Left renal cortex interstitium (tissue), 4 donors: ENCODE measurements around the gene ARHGAP32. TPM values are rescaled to one million over a fixed set of nuclear protein-coding genes. Genes with fewer than 3 reads are reported as not detected.

Source experiments
- DNase-seq, 4 donors: peaks; one replicate each; pipeline ENCODE4 v3.0.0-alpha.2; 2013; ENCODE audit warnings: low read depth in 4 of 4, low spot score in 2 of 4, missing footprints in 1 of 4
- polyA plus RNA-seq, 4 donors: library from polyadenylated mRNA; unstranded; fragments of 120-200 nt; gene quantifications; one replicate each; pipeline ENCODE4 v1.2.1, GENCODE V29; 2013; ENCODE audit not compliant: insufficient read length in 4 of 4

Gene ARHGAP32
- polyA plus RNA-seq: 10 to 100 TPM; 12.8 to 22.2 (median 17.7) TPM

GRCh38 chr11:129192150-129192549 lies at the start of gene ARHGAP32:
TSS of gene ARHGAP32 (minus strand) at chr11:129192325. CDS start at chr11:129192198, 127 bp downstream.
- DNase-seq: no peak

- DNase-seq: no peak
Measured at GRCh38 chr11:129239207-129239606, 47.1 kb upstream of the ARHGAP32 start.

GRCh38 chr11:129237880-129238638 lies 45.9 kb upstream of the ARHGAP32 start:
- DNase-seq: no peak

- no peak for DNase-seq
Measured at GRCh38 chr11:129237456-129237855, 45.3 kb upstream of the ARHGAP32 start.

GRCh38 chr11:129236850-129237249 lies 44.7 kb upstream of the ARHGAP32 start:
- DNase-seq: no peak

- DNase-seq: no peak
Measured at GRCh38 chr11:129234978-129235377, 42.9 kb upstream of the ARHGAP32 start.

GRCh38 chr11:129230006-129230405 lies 37.9 kb upstream of the ARHGAP32 start:
- DNase-seq: no peak

GRCh38 chr11:129226207-129226798 lies 34.2 kb upstream of the ARHGAP32 start:
- no peak for DNase-seq

- DNase-seq: no peak
Measured at GRCh38 chr11:129225190-129225589, 33.1 kb upstream of the ARHGAP32 start.

GRCh38 chr11:129224538-129224937 lies 32.4 kb upstream of the ARHGAP32 start:
- DNase-seq: no peak

GRCh38 chr11:129223701-129224149 lies 31.6 kb upstream of the ARHGAP32 start:
- DNase-seq: no peak

- DNase-seq: no peak
Measured at GRCh38 chr11:129223260-129223659, 31.1 kb upstream of the ARHGAP32 start.

- DNase-seq: no peak
Measured at GRCh38 chr11:129222158-129222557, 30.0 kb upstream of the ARHGAP32 start.

- no peak for DNase-seq
Measured at GRCh38 chr11:129215506-129216245, 23.6 kb upstream of the ARHGAP32 start.

GRCh38 chr11:129214710-129215295 lies 22.7 kb upstream of the ARHGAP32 start:
- no peak for DNase-seq

GRCh38 chr11:129213261-129213660 lies 21.1 kb upstream of the ARHGAP32 start:
- no peak for DNase-seq

GRCh38 chr11:129211397-129211796 lies 19.3 kb upstream of the ARHGAP32 start:
- no peak for DNase-seq

GRCh38 chr11:129210831-129211181 lies 18.7 kb upstream of the ARHGAP32 start:
- no peak for DNase-seq

GRCh38 chr11:129209891-129210830 lies 18.0 kb upstream of the ARHGAP32 start:
- DNase-seq: no peak

GRCh38 chr11:129208863-129209262 lies 16.7 kb upstream of the ARHGAP32 start:
- no peak for DNase-seq
